ENCODE results near the gene STEAP3. TPM values are rescaled to one million over a fixed set of nuclear protein-coding genes. Genes with fewer than 3 reads are reported as not detected.

The STEAP3 gene
- total RNA-seq, 2 donors from 2014 or later: 4.4 to 7.9 TPM

- Histone ChIP-seq H3K9ac (ENCODE audit: extremely low read depth, low read length, poor library complexity, severe bottlenecking) (no peak overlapping the region), H3K36me3 (ENCODE audit: control insufficient read depth, insufficient read depth, low read length) (no peaks in the 10 kb centered on the region), H3K9me3 (ENCODE audit: control insufficient read depth, low read length) (no peaks in the 10 kb centered on the region), H3K27me3 (ENCODE audit: control insufficient read depth, insufficient read depth, low read length, poor library complexity, severe bottlenecking) (no peaks in the 10 kb centered on the region), H3K27ac (ENCODE audit: low read depth, low read length) (peak overlapping the region; percentile 1), H3K4me3 (ENCODE audit: low read length) (no peak overlapping the region), H3K4me1 (ENCODE audit: control insufficient read depth, insufficient read depth, low read length) (peaks cover 3% of the 10 kb centered on the region)
- Mint-ChIP-seq H3K4me3 (no peak overlapping the region), H3K9me3 (no peaks in the 10 kb centered on the region), H3K36me3 (ENCODE audit: low read depth) (no peaks in the 10 kb centered on the region), H3K4me1 (peaks cover 14% of the 10 kb centered on the region), H3K27ac (no peak overlapping the region), H3K27me3 (ENCODE audit: insufficient read depth) (peaks cover 9% of the 10 kb centered on the region)
- DNase-seq: no peak
- TF ChIP-seq CTCF (conservative IDR thresholded peaks at IDR 0.05): no peak
- 78 to 89% methylated on average over 20 to 28 of the region's 28 CpGs for WGBS, 2 experiments (ENCODE audit: insufficient coverage in 1 of 2, insufficient read length in 1 of 2)
These were observed 6.9 kb downstream of the STEAP3 start for GRCh38 chr2:119230219-119231185.

GRCh38 chr2:119231975-119232665 lies 8.5 kb downstream of the STEAP3 start:
- no peak for DNase-seq
- WGBS, 2 experiments (ENCODE audit: insufficient coverage in 1 of 2, insufficient read length in 1 of 2): 93 to 95% methylated on average over 8 to 10 of the region's 10 CpGs
- Histone ChIP-seq H3K4me3 (ENCODE audit: low read length) (no peak overlapping the region), H3K4me1 (ENCODE audit: control insufficient read depth, insufficient read depth, low read length) (peaks cover 3% of the 10 kb centered on the region), H3K9ac (ENCODE audit: extremely low read depth, low read length, poor library complexity, severe bottlenecking) (no peak overlapping the region), H3K27ac (ENCODE audit: low read depth, low read length) (no peak overlapping the region), H3K27me3 (ENCODE audit: control insufficient read depth, insufficient read depth, low read length, poor library complexity, severe bottlenecking) (no peaks in the 10 kb centered on the region), H3K9me3 (ENCODE audit: control insufficient read depth, low read length) (no peaks in the 10 kb centered on the region), H3K36me3 (ENCODE audit: control insufficient read depth, insufficient read depth, low read length) (no peaks in the 10 kb centered on the region)
- Mint-ChIP-seq H3K4me3 (no peak overlapping the region), H3K27me3 (ENCODE audit: insufficient read depth) (no peaks in the 10 kb centered on the region), H3K36me3 (ENCODE audit: low read depth) (no peaks in the 10 kb centered on the region), H3K27ac (no peak overlapping the region), H3K4me1 (peaks cover 14% of the 10 kb centered on the region), H3K9me3 (no peaks in the 10 kb centered on the region)
- TF ChIP-seq CTCF (conservative IDR thresholded peaks at IDR 0.05): no peak

- DNase-seq: no peak
- H3K27ac ChIP-seq (ENCODE audit: low read depth, low read length): no peak overlapping the region
- H3K9ac ChIP-seq (ENCODE audit: extremely low read depth, low read length, poor library complexity, severe bottlenecking): no peak overlapping the region
- Mint-ChIP-seq H3K36me3 (ENCODE audit: low read depth) (no peaks in the 10 kb centered on the region), H3K27me3 (ENCODE audit: insufficient read depth) (no peaks in the 10 kb centered on the region), H3K27ac (no peak overlapping the region), H3K4me1 (peaks cover 14% of the 10 kb centered on the region), H3K4me3 (no peak overlapping the region), H3K9me3 (no peaks in the 10 kb centered on the region)
- H3K9me3 ChIP-seq (ENCODE audit: control insufficient read depth, low read length): no peaks in the 10 kb centered on the region
- no peaks in the 10 kb centered on the region for H3K27me3 ChIP-seq (ENCODE audit: control insufficient read depth, insufficient read depth, low read length, poor library complexity, severe bottlenecking)
- peaks cover 3% of the 10 kb centered on the region for H3K4me1 ChIP-seq (ENCODE audit: control insufficient read depth, insufficient read depth, low read length)
- H3K4me3 ChIP-seq (ENCODE audit: low read length): no peak overlapping the region
- no peak for TF ChIP-seq CTCF (conservative IDR thresholded peaks at IDR 0.05)
- H3K36me3 ChIP-seq (ENCODE audit: control insufficient read depth, insufficient read depth, low read length): no peaks in the 10 kb centered on the region
- 93 to 98% methylated on average over 3 of the region's 3 CpGs for WGBS, 2 experiments (ENCODE audit: insufficient coverage in 1 of 2, insufficient read length in 1 of 2)
These were observed 9.0 kb downstream of the STEAP3 start for GRCh38 chr2:119232666-119232993.
